ENCODE results near the gene APOBR. TPM values are rescaled to one million over a fixed set of nuclear protein-coding genes. Genes with fewer than 3 reads are reported as not detected.

The APOBR gene
- total and polyA plus RNA-seq, 2 donors (not counting 1 experiment from before 2014, with no cell fraction given) = 0.81 to 2.6 TPM

DNA sequence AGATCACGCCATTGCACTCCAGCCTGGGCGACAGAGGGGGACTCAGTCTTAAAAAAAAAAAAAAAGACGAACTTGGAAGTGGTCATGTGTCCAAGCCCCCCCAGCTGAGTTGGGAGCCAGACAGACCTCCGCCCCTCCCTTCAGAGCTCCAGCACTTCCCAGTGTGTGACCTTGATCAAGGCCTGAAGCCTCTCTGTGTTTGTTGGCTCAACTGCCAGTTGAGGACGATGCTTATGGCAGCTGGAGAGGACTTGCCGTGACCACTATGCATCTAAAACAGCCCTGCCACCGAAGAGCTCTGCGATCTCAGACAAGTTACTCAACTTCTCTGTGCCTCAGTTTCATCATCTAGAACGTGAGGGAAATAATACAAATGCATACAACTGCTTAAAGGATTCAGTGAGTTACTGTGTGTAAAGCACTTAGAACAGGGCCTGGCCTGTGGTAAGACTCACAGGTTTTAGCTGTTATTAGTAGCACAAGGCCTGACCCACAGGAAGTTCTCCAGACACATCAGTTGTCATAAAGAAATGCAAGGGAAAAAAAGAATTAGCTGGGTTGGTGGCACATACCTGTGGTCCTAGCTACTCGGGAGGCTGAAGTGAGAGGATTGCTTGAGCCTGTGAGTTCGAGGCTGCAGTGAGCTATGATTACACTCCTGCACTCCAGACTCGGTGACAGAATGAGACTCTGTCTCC, 19.2 kb downstream of the APOBR start:
- Mint-ChIP-seq H3K4me1 (peaks cover 3% of the 10 kb centered on the region), H3K4me3 (no peak overlapping the region), H3K9me3 (ENCODE audit: insufficient read depth) (no peaks in the 10 kb centered on the region), H3K27me3 (peaks cover 3% of the 10 kb centered on the region), H3K27ac (no peak overlapping the region)
- Histone ChIP-seq H3K27me3 (replicated peaks in 1 of 4; ENCODE audit: control extremely low read depth in 1 of 4, control insufficient read depth in 3 of 4, insufficient read depth in 4 of 4, low read length in 3 of 4) (no peaks in the 10 kb centered on the region), H3K9me3 (ENCODE audit: control extremely low read depth in 1 of 3, control insufficient read depth in 2 of 3, insufficient read depth in 1 of 3, low read length in 2 of 3) (no peaks in the 10 kb centered on the region), H3K9ac (ENCODE audit: low read length) (no peak overlapping the region), H3K4me2 (replicated peaks; ENCODE audit: low read depth, low read length, poor library complexity, severe bottlenecking) (no peak overlapping the region), H4K20me1 (ENCODE audit: control insufficient read depth, insufficient read depth, low read length, poor library complexity, severe bottlenecking) (no peaks in the 10 kb centered on the region), H2AFZ (ENCODE audit: insufficient read depth, low read depth, low read length, poor library complexity, severe bottlenecking) (no peak overlapping the region), H3K79me2 (ENCODE audit: control insufficient read depth, insufficient read depth, low read length) (no peaks in the 10 kb centered on the region), H3K36me3 (replicated peaks in 1 of 2; ENCODE audit: control extremely low read depth in 1 of 2, control insufficient read depth in 1 of 2, extremely low read depth in 1 of 2, insufficient read depth in 2 of 2, low read length in 1 of 2) (no peaks in the 10 kb centered on the region), H3K27ac (ENCODE audit: low read length in 2 of 2) (no peak overlapping the region), H3K4me1 (ENCODE audit: control insufficient read depth in 2 of 2, insufficient read depth in 2 of 2, low read length in 2 of 2) (peaks cover 0 to under 1% of the 10 kb centered on the region in 2 donors), H3K4me3 (ENCODE audit: control extremely low read depth in 1 of 5, extremely low read depth in 1 of 5, insufficient read depth in 1 of 5, low read depth in 2 of 5, low read length in 4 of 5) (no peak overlapping the region)
- DNase-seq (no peak), ATAC-seq (ENCODE audit: low read depth) (no peak)
- CTCF ChIA-PET = no interaction called here
- intact Hi-C loops (cut with micrococcal nuclease) = no loop called here
- no peak for TF ChIP-seq EZH2 (IDR thresholded peaks at IDR 0.05; ENCODE audit: borderline replicate concordance, insufficient read depth, low read depth, low read length, poor library complexity, severe bottlenecking)
- TF ChIP-seq, protein P1, sequence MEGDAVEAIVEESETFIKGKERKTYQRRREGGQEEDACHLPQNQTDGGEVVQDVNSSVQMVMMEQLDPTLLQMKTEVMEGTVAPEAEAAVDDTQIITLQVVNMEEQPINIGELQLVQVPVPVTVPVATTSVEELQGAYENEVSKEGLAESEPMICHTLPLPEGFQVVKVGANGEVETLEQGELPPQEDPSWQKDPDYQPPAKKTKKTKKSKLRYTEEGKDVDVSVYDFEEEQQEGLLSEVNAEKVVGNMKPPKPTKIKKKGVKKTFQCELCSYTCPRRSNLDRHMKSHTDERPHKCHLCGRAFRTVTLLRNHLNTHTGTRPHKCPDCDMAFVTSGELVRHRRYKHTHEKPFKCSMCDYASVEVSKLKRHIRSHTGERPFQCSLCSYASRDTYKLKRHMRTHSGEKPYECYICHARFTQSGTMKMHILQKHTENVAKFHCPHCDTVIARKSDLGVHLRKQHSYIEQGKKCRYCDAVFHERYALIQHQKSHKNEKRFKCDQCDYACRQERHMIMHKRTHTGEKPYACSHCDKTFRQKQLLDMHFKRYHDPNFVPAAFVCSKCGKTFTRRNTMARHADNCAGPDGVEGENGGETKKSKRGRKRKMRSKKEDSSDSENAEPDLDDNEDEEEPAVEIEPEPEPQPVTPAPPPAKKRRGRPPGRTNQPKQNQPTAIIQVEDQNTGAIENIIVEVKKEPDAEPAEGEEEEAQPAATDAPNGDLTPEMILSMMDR (IDR thresholded peaks at IDR 0.05) = no peak
- 97% methylated on average over 11 of the region's 12 CpGs for WGBS (ENCODE audit: insufficient coverage)
- POLR2A ChIA-PET = interaction anchor here (0.6 kb wide), 1 partner anchor 1448 kb away, joined by 4 read pairs; the partner anchor contains the start of gene TMEM219

DNA sequence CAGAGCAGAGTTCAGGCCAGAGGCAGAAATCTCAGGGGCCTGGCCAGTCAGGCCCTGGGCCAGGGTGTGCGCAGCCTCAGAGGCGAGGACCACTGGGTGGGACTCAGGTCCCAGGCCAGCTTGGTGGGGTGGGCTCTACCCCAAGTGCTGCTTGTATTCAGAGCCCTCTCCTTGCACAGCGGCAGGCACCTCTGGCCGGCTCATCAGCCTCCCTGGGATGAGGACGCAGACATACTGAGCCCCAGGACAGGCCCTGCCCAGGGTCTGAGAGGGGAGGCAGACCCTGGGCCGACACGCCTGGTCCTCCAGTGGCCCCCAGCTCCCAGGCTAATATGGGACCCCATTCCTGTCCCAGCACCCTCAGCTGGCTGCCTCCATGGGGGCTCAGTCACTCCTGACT, 19.8 kb downstream of the APOBR start:
- no peaks in the 10 kb centered on the region for H3K36me3 ChIP-seq (replicated peaks in 1 of 2; ENCODE audit: control extremely low read depth in 1 of 2, control insufficient read depth in 1 of 2, extremely low read depth in 1 of 2, insufficient read depth in 2 of 2, low read length in 1 of 2)
- intact Hi-C loops (cut with micrococcal nuclease) = no loop called here
- Mint-ChIP-seq H3K4me1 (peaks cover 3% of the 10 kb centered on the region), H3K4me3 (no peak overlapping the region), H3K27ac (no peak overlapping the region), H3K27me3 (peaks cover 3% of the 10 kb centered on the region), H3K9me3 (ENCODE audit: insufficient read depth) (no peaks in the 10 kb centered on the region)
- ChIA-PET POLR2A (no interaction called here), CTCF (no interaction called here)
- no peaks in the 10 kb centered on the region for H3K4me1 ChIP-seq (ENCODE audit: control insufficient read depth in 2 of 2, insufficient read depth in 2 of 2, low read length in 2 of 2)
- H3K79me2 ChIP-seq (ENCODE audit: control insufficient read depth, insufficient read depth, low read length) = no peaks in the 10 kb centered on the region
- H3K9me3 ChIP-seq (ENCODE audit: control extremely low read depth in 1 of 3, control insufficient read depth in 2 of 3, insufficient read depth in 1 of 3, low read length in 2 of 3) = no peaks in the 10 kb centered on the region
- 98% methylated on average over 7 of the region's 7 CpGs for WGBS (ENCODE audit: insufficient coverage)
- H3K4me2 ChIP-seq (replicated peaks; ENCODE audit: low read depth, low read length, poor library complexity, severe bottlenecking) = no peak overlapping the region
- no peak overlapping the region for H2AFZ ChIP-seq (ENCODE audit: insufficient read depth, low read depth, low read length, poor library complexity, severe bottlenecking)
- H3K27ac ChIP-seq (ENCODE audit: low read length in 2 of 2) = no peak overlapping the region
- TF ChIP-seq, protein P1 (IDR thresholded peaks at IDR 0.05) = no peak
- TF ChIP-seq EZH2 (IDR thresholded peaks at IDR 0.05; ENCODE audit: borderline replicate concordance, insufficient read depth, low read depth, low read length, poor library complexity, severe bottlenecking) = no peak
- DNase-seq (no peak), ATAC-seq (ENCODE audit: low read depth) (no peak)
- H3K4me3 ChIP-seq (ENCODE audit: control extremely low read depth in 1 of 5, extremely low read depth in 1 of 5, insufficient read depth in 1 of 5, low read depth in 2 of 5, low read length in 4 of 5) = no peak overlapping the region
- no peaks in the 10 kb centered on the region for H3K27me3 ChIP-seq (replicated peaks in 1 of 4; ENCODE audit: control extremely low read depth in 1 of 4, control insufficient read depth in 3 of 4, insufficient read depth in 4 of 4, low read length in 3 of 4)
- H3K9ac ChIP-seq (ENCODE audit: low read length) = no peak overlapping the region
- no peaks in the 10 kb centered on the region for H4K20me1 ChIP-seq (ENCODE audit: control insufficient read depth, insufficient read depth, low read length, poor library complexity, severe bottlenecking)

Measured in B cell (primary cell).